OCI-LY1 (cell line): Measurements from ENCODE around the gene ATP11B.

Experiments used
- H2AFZ ChIP-seq: fragments of 200-600 bp; sonication (generic), shearing (Covaris generic); 2 replicates; pipeline ENCODE4 v1.6.0; 2014; ENCODE audit warnings: antibody characterized with exemption, mild to moderate bottlenecking, low read length
- H3F3A ChIP-seq: fragments of 200-600 bp; sonication (generic), shearing (Covaris generic); 2 replicates; pipeline ENCODE4 v1.6.0; 2014; ENCODE audit warnings: mild to moderate bottlenecking, antibody characterized with exemption, low read length, moderate library complexity; ENCODE audit not compliant: insufficient read depth
- H3K27ac ChIP-seq: fragments of 200-600 bp; sonication (generic); 2 replicates; pipeline ENCODE4 v1.5.1; 2014; ENCODE audit warnings: low read length, mixed run types, mild to moderate bottlenecking, low read depth; ENCODE audit not compliant: poor library complexity, severe bottlenecking
- H3K27me3 ChIP-seq: fragments of 200-600 bp; sonication (generic); 2 replicates; pipeline ENCODE4 v1.6.0; 2014; ENCODE audit warnings: antibody characterized with exemption, mild to moderate bottlenecking, low read length, moderate library complexity; ENCODE audit not compliant: insufficient read depth
- H3K36me3 ChIP-seq: fragments of 200-600 bp; sonication (generic); 2 replicates; pipeline ENCODE4 v1.6.1; 2014; ENCODE audit warnings: mild to moderate bottlenecking, antibody characterized with exemption, low read length, moderate library complexity, mixed read lengths; ENCODE audit not compliant: insufficient read depth
- H3K4me1 ChIP-seq: fragments of 200-600 bp; sonication (generic); 2 replicates; pipeline ENCODE4 v1.5.1; 2014; ENCODE audit warnings: mild to moderate bottlenecking, low read length, moderate library complexity; ENCODE audit not compliant: insufficient read depth, severe bottlenecking
- H3K4me2 ChIP-seq: fragments of 200-600 bp; sonication (generic), shearing (Covaris generic); 2 replicates; pipeline ENCODE4 v1.6.1; 2014; ENCODE audit warnings: low read length
- H3K4me3 ChIP-seq: fragments of 200-600 bp; sonication (generic); 2 replicates; pipeline ENCODE4 v1.5.1; 2014; ENCODE audit warnings: low read length, low read depth, mild to moderate bottlenecking, mixed read lengths; ENCODE audit not compliant: poor library complexity, severe bottlenecking
- H3K79me2 ChIP-seq: fragments of 200-600 bp; shearing (Covaris generic); 2 replicates; pipeline ENCODE4 v1.6.1; 2016; ENCODE audit warnings: mixed run types, low read length, mixed read lengths; ENCODE audit not compliant: insufficient read depth
- H3K9ac ChIP-seq: fragments of 200-600 bp; sonication (generic), shearing (Covaris generic); 2 replicates; pipeline ENCODE4 v1.6.1; 2014; ENCODE audit warnings: mild to moderate bottlenecking, low read length, mixed read lengths
- H3K9me2 ChIP-seq: fragments of 200-600 bp; sonication (generic), shearing (Covaris generic); 2 replicates; pipeline ENCODE4 v1.6.1; 2014; ENCODE audit warnings: low read depth, mild to moderate bottlenecking, low read length, mixed read lengths
- H3K9me3 ChIP-seq: fragments of 200-600 bp; shearing (Covaris generic); 2 replicates; pipeline ENCODE4 v1.6.1; 2014; ENCODE audit warnings: low read length, mixed read lengths
- H4K20me1 ChIP-seq: fragments of 200-600 bp; sonication (generic), shearing (Covaris generic); 2 replicates; pipeline ENCODE4 v1.6.0; 2016; ENCODE audit warnings: mild to moderate bottlenecking, low read length; ENCODE audit not compliant: insufficient read depth
- EZH2 ChIP-seq: fragments of 200-600 bp; sonication (generic), shearing (Covaris generic); IDR thresholded peaks from 2 replicates; pipeline ENCODE4 v1.8.0; 2017; ENCODE audit warnings: borderline replicate concordance, mixed run types, mild to moderate bottlenecking, antibody characterized with exemption, low read length, moderate library complexity, mixed read lengths
- TF ChIP-seq, protein P1 (sequence below): fragments of 200-600 bp; sonication (generic), shearing (Covaris generic); IDR thresholded peaks from 2 replicates; pipeline ENCODE4 v1.5.1; 2017; ENCODE audit warnings: mild to moderate bottlenecking, antibody characterized with exemption, low read length, moderate library complexity, mixed read lengths

Gene ATP11B

DNA sequence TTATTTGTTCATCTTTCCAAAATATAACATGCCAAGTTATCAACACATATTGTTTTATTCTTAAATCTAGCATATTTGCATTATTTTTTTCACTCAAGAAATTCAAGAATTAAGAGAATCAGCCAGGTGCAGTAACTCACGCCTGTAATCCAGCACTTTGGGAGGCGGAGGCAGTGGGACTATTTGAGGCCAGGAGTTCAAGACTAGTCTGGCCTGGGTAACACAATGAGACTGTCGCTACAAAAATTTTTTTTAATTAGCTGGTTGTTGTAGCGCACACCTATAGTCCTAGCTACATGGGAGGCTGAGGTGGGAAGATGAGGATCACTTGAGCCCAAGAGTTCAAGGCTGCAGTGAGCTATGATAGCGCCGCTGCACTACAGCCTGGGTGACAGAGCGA lies 176.5 kb downstream of the ATP11B start:
- TF ChIP-seq EZH2 = no peak
- TF ChIP-seq, protein P1, sequence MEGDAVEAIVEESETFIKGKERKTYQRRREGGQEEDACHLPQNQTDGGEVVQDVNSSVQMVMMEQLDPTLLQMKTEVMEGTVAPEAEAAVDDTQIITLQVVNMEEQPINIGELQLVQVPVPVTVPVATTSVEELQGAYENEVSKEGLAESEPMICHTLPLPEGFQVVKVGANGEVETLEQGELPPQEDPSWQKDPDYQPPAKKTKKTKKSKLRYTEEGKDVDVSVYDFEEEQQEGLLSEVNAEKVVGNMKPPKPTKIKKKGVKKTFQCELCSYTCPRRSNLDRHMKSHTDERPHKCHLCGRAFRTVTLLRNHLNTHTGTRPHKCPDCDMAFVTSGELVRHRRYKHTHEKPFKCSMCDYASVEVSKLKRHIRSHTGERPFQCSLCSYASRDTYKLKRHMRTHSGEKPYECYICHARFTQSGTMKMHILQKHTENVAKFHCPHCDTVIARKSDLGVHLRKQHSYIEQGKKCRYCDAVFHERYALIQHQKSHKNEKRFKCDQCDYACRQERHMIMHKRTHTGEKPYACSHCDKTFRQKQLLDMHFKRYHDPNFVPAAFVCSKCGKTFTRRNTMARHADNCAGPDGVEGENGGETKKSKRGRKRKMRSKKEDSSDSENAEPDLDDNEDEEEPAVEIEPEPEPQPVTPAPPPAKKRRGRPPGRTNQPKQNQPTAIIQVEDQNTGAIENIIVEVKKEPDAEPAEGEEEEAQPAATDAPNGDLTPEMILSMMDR = no peak
- H3K4me2 ChIP-seq = no peak overlapping the region
- no peaks in the 10 kb centered on the region for H3K9me2 ChIP-seq
- no peaks in the 10 kb centered on the region for H3K9me3 ChIP-seq
- H2AFZ ChIP-seq = no peak overlapping the region
- H3K27me3 ChIP-seq = no peaks in the 10 kb centered on the region
- no peaks in the 10 kb centered on the region for H4K20me1 ChIP-seq
- no peak overlapping the region for H3K9ac ChIP-seq
- H3K27ac ChIP-seq = peak overlapping the region; percentile 12
- H3K4me1 ChIP-seq = peaks cover 69% of the 10 kb centered on the region
- no peaks in the 10 kb centered on the region for H3F3A ChIP-seq
- peaks cover 96% of the 10 kb centered on the region for H3K79me2 ChIP-seq
- 0 out of 2 replicates have a peak, but pooled peaks cover 4% of the 10 kb centered on the region for H3K36me3 ChIP-seq
- H3K4me3 ChIP-seq = no peak overlapping the region

DNA sequence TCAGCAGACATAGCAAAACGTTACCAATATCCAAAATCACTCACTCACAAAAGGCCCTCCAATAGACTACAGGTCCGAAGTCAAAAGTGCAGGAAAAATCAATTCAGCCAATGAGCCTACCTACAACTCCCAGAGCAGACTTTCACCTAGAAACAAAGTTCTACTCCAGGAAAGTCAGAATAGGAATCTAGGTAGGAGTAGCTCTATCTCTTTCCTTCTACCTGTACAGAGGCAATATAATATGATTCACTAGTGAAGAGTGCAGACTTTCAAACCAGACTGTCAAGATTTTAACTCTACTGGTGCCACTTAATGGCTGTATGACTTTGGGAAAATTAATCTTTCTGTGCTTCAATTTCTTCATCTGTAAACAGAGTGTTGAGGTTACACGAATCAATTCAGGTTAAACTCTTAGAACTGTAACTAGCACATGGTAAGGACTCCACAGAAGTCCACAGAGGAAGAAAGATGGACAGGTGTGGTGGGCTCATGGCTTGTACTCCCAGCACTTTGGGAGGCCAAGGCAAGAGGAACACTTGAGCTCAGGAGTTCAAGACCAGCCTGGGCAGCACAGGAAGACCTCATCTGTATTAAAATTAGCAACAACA lies 177.6 kb downstream of the ATP11B start:
- no peaks in the 10 kb centered on the region for H3K9me3 ChIP-seq
- TF ChIP-seq EZH2 = no peak
- TF ChIP-seq, protein P1 = no peak
- peak overlapping the region; percentile 10 for H3K27ac ChIP-seq
- H2AFZ ChIP-seq = no peak overlapping the region
- no peak overlapping the region for H3K4me3 ChIP-seq
- peaks cover 77% of the 10 kb centered on the region for H3K4me1 ChIP-seq
- H3K9me2 ChIP-seq = no peaks in the 10 kb centered on the region
- H4K20me1 ChIP-seq = no peaks in the 10 kb centered on the region
- H3K36me3 ChIP-seq = 0 out of 2 replicates have a peak, but pooled peaks cover 4% of the 10 kb centered on the region
- H3K79me2 ChIP-seq = peaks cover 95% of the 10 kb centered on the region
- H3F3A ChIP-seq = no peaks in the 10 kb centered on the region
- H3K9ac ChIP-seq = no peak overlapping the region; the same call in 1 of the 2 replicates
- no peaks in the 10 kb centered on the region for H3K27me3 ChIP-seq
- H3K4me2 ChIP-seq = peak overlapping the region; percentile 17; the same call in 1 of the 2 replicates
